HG03196 (cell line): ENCODE results near the gene COL9A1.

ENCODE experiments used
- ATAC-seq: cut with Tn5 transposase; IDR thresholded peaks from one replicate; pipeline ENCODE4 v1.9.1; 2021; ENCODE audit not compliant: unreplicated experiment

Gene COL9A1

GRCh38 chr6:70234561-70235236 is 68.2 kb downstream of the COL9A1 start:
- no peak for ATAC-seq

DNA sequence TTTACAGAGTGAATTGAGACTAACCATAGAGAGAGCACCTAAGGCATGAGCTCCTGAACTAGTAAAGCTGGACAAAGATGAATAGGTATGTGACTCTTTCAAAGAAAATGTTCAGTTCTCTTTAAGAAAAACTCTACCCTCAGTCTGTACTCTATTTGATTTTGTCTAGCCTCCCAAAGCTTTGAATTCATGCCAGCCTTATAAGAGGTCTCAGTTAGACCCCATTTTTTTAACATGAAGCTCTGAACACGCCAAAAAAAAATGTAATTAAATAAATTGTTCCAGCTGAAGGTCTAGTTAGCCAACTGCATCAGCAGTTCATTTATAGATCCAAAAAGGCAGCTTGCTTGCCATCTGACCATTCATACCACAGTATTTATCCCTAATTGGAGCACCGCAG is 71.6 kb downstream of the COL9A1 start:
- ATAC-seq: no peak

DNA sequence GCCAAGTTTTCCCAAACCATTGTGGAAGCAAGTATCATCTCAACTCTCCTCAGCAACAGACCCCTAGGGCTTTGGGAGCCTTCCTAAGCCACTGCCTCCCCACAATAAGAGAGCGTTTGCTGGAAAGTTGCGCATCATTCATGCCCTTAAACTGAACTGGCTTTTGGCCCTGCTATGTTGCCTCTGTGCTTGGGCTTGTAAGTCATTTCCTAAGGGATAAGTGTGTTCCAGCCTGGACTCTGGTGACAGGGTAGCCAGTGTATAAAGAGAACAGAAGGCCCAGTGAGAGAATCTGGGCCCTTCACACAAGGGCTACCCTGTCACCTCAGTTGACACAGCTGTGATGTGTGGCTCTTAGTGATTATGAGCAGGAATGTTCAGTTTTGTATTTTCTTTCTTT is 77.8 kb downstream of the COL9A1 start:
- no peak for ATAC-seq

- ATAC-seq: no peak
These were observed 80.5 kb downstream of the COL9A1 start for GRCh38 chr6:70222439-70222749.

- ATAC-seq: no peak
These were observed 81.0 kb downstream of the COL9A1 start for GRCh38 chr6:70221715-70222438.

DNA sequence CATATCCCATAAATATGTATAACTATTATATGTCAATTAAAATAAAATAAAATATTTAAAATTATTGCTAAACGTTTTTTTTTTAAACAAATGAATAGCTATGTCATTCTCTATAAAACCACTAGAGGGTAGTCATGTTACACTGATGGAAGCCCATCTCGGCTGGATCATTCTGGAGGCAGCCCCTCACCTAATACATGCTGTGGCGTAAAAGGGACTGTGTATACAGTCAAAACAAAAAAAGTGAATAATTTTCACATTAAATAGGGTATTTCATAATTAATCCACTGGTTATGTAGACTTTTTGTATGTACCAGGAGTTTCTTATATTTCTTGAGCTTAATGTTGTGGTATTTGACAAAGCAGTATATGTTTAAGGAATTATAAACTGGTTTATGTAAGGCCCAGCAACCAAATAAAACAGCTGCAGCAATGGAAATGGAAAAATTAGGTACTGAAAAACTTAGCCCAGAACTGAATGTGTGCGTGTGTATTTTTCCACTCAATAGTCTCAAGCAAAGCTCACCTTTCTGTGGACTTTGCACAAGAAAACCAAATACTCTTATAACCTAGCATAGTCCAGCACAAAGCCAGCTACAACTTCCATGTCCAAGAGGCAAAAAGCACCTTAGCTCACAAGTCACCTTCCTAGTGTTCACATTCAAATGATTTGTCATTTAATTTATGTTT is 81.7 kb downstream of the COL9A1 start:
- ATAC-seq: no peak

GRCh38 chr6:70219943-70220613 is 82.8 kb downstream of the COL9A1 start:
- no peak for ATAC-seq

DNA sequence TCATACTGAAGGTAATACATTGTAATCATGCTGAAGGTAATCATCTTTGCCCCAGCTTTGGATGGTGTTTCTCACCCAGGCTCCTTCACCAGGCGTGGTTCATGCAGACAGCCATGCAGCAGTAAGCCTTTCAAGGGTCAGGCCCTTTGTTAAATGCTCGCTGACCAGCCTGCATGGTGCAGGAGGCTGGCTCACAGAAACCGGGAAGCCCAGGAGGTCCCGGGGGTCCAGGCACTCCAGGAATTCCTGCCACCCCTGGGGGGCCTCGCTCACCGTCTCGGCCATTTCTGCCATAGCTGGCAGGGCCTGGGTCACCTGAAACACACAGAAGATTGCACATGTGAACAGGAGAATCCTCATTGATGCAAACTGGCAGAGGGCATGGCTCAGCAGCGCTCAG is 86.1 kb downstream of the COL9A1 start:
- ATAC-seq: no peak

- no peak for ATAC-seq
These were observed 87.3 kb downstream of the COL9A1 start for GRCh38 chr6:70215460-70216108.

DNA sequence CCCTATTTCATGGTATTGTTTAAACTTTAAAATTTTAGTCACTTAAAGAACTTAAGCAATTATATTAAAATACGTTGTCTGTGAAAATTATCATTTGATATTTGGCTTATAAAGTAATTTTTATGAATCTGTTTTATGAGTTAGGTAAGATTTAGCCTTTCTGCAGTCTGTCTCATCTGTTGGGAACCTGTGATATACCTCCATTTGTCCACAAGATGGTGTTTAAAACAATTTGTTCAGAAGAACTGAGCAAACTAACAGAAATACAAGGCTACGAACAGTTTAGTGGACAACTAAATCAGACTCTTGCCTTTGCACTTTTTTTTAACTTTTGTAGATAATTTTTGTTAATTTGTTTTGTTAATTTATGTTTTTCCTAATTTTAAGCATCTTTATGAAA is 92.4 kb downstream of the COL9A1 start:
- ATAC-seq: no peak

DNA sequence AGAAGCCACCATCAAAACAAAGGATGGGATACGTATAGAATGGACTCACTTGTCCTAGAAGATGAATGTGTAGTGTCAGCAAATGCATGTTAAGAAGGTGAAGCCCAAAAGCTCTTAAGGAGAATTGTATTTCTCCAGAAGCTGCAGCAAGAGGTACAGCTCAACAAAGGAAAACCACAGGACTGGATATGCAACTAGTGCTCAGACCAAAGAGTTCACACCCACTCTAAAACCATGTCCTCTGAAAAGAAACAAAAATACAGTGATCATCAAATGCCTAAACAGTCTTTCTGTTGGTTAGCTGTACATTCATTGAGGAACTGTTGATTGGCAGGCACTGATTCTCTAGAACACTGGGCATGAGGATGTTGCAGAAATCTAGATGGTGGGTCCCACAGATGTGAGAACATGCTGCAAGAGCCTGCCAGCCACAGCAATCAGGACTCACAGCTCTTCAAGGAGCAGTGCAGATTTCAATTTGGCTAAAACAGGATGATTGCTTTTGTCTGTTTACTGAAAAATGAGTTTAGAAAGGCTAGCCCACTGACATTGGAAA is 94.6 kb downstream of the COL9A1 start:
- no peak for ATAC-seq

GRCh38 chr6:70198785-70199184 is 104.1 kb downstream of the COL9A1 start:
- ATAC-seq: no peak

DNA sequence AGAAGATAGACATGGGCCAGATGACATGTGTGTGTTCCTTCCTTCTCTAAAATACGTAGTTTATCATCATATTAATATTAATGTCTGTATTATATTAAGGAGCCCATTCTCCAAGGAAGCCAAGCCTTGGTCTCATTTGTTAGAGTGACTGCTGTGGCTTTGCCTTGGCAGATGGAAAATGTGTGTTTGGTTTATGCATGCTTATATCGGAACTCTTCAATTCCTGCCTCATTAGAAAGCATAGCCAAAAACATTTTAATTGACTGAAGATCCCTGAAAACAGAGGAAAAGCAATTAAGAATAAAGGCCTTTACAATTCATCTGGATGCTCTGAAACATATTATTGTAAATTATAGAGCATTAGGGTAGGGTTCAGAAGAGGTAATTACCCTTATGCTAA is 106.4 kb downstream of the COL9A1 start:
- ATAC-seq: no peak

DNA sequence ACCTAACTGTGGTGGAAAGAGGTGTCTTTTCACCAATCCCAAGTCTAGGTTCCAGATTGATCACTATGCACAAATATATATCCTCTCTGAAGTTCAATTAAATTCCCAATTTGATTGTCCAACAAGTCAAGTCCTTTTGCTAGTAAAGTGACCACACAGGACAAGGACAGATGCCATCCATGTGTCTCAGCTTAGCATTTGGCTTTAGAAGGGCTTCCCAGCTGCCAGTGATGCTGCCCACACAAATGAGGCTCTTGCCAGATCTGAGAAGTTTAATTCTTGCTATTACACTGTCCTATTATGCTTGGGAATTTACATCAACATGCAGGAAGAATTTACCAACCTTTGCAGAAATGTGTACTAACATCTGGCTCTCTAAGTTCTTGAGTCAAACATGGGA is 108.5 kb downstream of the COL9A1 start:
- no peak for ATAC-seq

GRCh38 chr6:70188202-70188601 is 114.7 kb downstream of the COL9A1 start:
- ATAC-seq: no peak

DNA sequence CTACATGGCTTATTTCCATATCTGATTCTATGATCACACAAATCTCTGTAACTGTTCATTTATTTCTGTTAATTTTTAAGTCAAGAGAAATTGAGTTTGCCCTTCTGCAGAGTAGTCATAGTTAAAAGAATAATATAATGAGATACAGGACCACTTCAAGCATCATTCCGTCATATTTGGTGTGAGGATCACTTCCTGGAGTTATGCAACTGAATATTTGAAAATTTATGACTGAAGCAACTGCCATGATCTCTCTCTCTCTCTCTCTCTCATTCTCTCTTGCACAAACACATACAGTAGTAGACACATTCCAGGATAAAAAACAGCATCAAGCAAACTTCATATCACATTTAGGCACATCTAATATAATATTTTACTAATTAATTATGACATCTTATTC is 116.4 kb downstream of the COL9A1 start:
- no peak for ATAC-seq

DNA sequence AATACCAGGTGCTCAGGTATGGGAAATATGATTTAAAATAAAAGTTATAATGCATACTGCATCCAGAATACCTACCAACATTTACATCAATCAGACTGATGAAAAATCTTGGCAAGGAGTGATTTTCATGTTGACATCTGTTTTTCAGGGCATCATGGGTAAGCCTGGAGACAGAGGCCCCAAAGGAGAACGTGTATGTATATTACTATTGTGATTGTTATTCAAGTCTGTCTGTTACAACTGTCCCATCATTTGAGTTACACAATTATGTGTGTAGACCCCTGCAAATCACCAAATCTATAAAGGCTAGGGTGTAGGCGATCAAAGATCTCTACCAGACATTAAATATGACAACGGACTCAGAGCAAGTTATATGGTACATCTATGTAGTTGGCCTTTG is 118.2 kb downstream of the COL9A1 start:
- ATAC-seq: no peak

GRCh38 chr6:70183538-70183937 is 119.3 kb downstream of the COL9A1 start:
- ATAC-seq: no peak

DNA sequence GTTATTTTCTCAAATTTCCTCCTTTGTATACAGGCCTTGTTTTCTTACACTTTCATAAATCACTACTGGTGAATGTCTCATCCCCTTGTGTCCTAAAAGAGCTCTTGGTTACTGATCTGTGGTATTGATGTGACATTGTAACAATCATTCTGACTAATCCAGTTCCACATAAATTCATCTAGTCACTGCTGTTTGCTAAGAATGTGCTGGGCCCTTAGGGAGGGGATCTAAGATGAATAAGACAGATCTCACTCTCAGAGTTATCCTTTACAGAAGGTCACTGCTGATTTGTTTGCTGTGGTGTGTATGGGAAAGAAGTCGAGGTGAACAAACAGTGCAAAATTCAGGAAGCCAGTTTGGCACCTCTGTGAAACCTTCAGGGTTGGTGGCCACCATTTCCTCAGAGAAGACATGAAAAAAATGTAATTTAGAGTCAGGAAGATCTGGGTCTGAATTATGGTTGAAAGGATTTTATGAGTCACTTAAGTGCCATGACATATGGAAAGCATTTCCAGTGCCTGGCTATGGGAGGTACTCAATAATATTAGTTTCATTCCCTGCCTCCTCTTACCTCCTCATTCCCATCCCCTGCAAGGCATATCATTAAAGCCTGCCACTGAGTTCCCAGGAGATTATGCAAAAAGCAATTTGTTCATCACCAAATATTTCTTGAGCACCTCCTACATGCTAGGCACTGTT is 121.8 kb downstream of the COL9A1 start:
- ATAC-seq: no peak

DNA sequence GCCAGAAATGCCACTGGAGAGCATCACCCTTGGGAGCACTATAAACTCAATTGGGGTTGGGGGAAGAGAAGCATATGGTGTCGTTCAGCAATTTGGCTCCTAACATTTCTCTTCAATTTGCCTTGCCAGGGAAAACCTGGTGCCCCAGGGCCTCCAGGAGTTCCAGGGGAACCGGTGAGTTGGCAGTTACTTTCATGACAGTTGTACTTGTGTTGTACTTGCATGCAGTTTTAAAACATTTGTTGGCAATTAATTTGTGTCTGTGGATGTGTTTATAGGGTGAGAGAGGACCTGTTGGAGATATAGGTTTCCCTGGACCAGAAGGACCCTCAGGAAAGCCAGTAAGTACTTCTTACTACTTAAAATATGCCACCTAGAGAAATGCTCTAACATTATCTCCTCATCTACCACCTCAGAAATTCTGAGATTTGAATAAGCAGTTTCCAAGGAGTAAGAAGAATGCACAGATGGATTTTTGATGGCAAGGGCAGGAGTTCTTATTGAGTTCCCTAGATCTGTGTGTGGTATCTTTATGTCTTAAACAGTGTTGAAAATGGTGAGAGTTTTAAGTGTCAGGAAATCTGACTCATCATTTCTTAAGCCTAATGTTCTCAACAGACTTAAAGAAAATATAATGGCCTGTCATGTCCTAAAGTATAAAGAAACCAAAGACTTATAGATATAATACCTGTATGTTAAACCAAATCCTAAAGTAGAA is 122.5 kb downstream of the COL9A1 start:
- no peak for ATAC-seq
